HepG2 (cell line): ENCODE data around the gene PKD1L1. TPM values are rescaled to one million over a fixed set of nuclear protein-coding genes. Genes with fewer than 3 reads are reported as not detected.

ENCODE experiments used
- ATAC-seq: fragments of 200-7000 bp; cut with Tn5 transposase; 3 replicates; pipeline ENCODE4 v1.9.1; 2020; ENCODE audit warnings: mild to moderate bottlenecking, moderate library complexity
- BruUV-seq: library from RNA; stranded (reverse); fragments of 400-500 nt; replicated peaks from 2 replicates; lab custom pipeline; 2021; lab: Mats Ljungman, UMichigan
- CTCF ChIA-PET: fragments of 300-600 bp; formaldehyde crosslinking; extraction: SDS; loops from one replicate; lab custom pipeline; 2021; ENCODE audit warnings: low total read pairs, inconsistent platforms, low intra/inter-chr PET ratio; lab: Yijun Ruan, JAX
- POLR2A ChIA-PET: fragments of 350-600 bp; sonication (Branson Sonifier 250); formaldehyde crosslinking; loops from one replicate; lab custom pipeline; 2020; ENCODE audit warnings: antibody characterized with exemption, inconsistent platforms; lab: Yijun Ruan, JAX
- DNase-seq: peaks from one replicate; pipeline ENCODE4 v3.0.0-alpha.2; 2015; ENCODE audit warnings: low spot score
- FAIRE-seq: peaks from 3 replicates; lab custom pipeline; 2011; peaks lifted over from hg19 to GRCh38; lab: Jason Lieb, UNC
- H2AFZ ChIP-seq: one replicate; pipeline ENCODE4 v1.6.1; 2011; ENCODE audit warnings: low read length, inconsistent platforms
- H3K27ac ChIP-seq: fragments of 300-600 bp; 3 replicates; pipeline ENCODE4 v1.8.0; 2011; ENCODE audit warnings: mixed run types, mild to moderate bottlenecking, mixed read lengths, low read length, inconsistent platforms; ENCODE audit not compliant: insufficient read depth; ENCODE audit errors: extremely low read length
- H3K27me3 ChIP-seq, 2 experiments: fragments of 200-600 bp in 1 of 2; 2 replicates in 1 of 2; 3 replicates in 1 of 2; pipeline versions ENCODE4 v1.6.0 to v1.8.0; 2011; ENCODE audit warnings: low read length in 2 of 2, mild to moderate bottlenecking in 2 of 2, moderate library complexity in 2 of 2, inconsistent platforms in 1 of 2; ENCODE audit not compliant: insufficient read depth in 2 of 2, control insufficient read depth in 1 of 2
- H3K36me3 ChIP-seq, 2 experiments: fragments of 200-600 bp in 1 of 2; replicated peaks in 1 of 2; 2 replicates in 1 of 2; 3 replicates in 1 of 2; pipeline versions ENCODE4 v1.5.1 to v1.8.0; 2011; ENCODE audit warnings: low read length in 2 of 2, inconsistent platforms in 1 of 2; ENCODE audit not compliant: insufficient read depth in 2 of 2, control insufficient read depth in 1 of 2
- H3K4me1 ChIP-seq: 2 replicates; pipeline ENCODE4 v1.5.1; 2012; ENCODE audit warnings: low read length, inconsistent platforms; ENCODE audit not compliant: insufficient read depth
- H3K4me2 ChIP-seq: 2 replicates; pipeline ENCODE4 v1.6.0; 2011; ENCODE audit warnings: low read depth, low read length, inconsistent platforms
- H3K4me3 ChIP-seq, 3 experiments: fragments of 200-600 bp in 1 of 3; sonication (generic), shearing (Covaris generic) in 1 of 3; replicated peaks in 1 of 3; 2 replicates each; pipeline ENCODE4 v1.5.1; 2011 to 2016; ENCODE audit warnings: low read length in 3 of 3, inconsistent platforms in 2 of 3, low read depth in 2 of 3, mild to moderate bottlenecking in 2 of 3, control low read depth in 1 of 3, mixed read lengths in 1 of 3; ENCODE audit not compliant: insufficient read depth in 1 of 3
- H3K79me2 ChIP-seq: one replicate; pipeline ENCODE4 v1.6.1; 2011; ENCODE audit warnings: low read length, inconsistent platforms; ENCODE audit not compliant: insufficient read depth
- H3K9ac ChIP-seq: 2 replicates; pipeline ENCODE4 v1.6.0; 2011; ENCODE audit warnings: mild to moderate bottlenecking, low read depth, low read length, inconsistent platforms; ENCODE audit not compliant: insufficient read depth
- H3K9me3 ChIP-seq: 2 replicates; pipeline ENCODE4 v1.5.1; 2012; ENCODE audit warnings: mild to moderate bottlenecking, low read length
- H4K20me1 ChIP-seq: 2 replicates; pipeline ENCODE4 v1.6.0; 2011; ENCODE audit warnings: inconsistent platforms, mild to moderate bottlenecking, low read length, moderate library complexity; ENCODE audit not compliant: insufficient read depth
- ATF2 ChIP-seq: sonication (generic); formaldehyde crosslinking; IDR thresholded peaks from 2 replicates; pipeline ENCODE4 v1.4.0; 2020; ENCODE audit warnings: missing genetic modification reagents
- GATAD1 ChIP-seq: IDR thresholded peaks from 2 replicates; pipeline ENCODE4 v1.6.1; 2016; ENCODE audit warnings: missing genetic modification reagents, missing compliant biosample characterization
- HDAC1 ChIP-seq: sonication (generic); formaldehyde crosslinking; IDR thresholded peaks from 2 replicates; pipeline ENCODE4 v1.5.1; 2020; ENCODE audit warnings: mild to moderate bottlenecking, missing genetic modification reagents
- IRF9 ChIP-seq: sonication (generic); formaldehyde crosslinking; IDR thresholded peaks from 2 replicates; pipeline ENCODE4 v1.8.0; 2022; ENCODE audit warnings: missing genetic modification reagents, mild to moderate bottlenecking, borderline replicate concordance
- NCOA2 ChIP-seq: sonication (generic); formaldehyde crosslinking; IDR thresholded peaks from 2 replicates; pipeline ENCODE4 v1.8.0; 2022; ENCODE audit warnings: inconsistent platforms
- PHB2 ChIP-seq: fragments of 450-650 bp; IDR thresholded peaks from 2 replicates; pipeline ENCODE4 v1.6.1; 2018; ENCODE audit not compliant: partially characterized antibody
- SRSF4 ChIP-seq: fragments of 200-400 bp; formaldehyde crosslinking; IDR thresholded peaks from one replicate; pipeline ENCODE4 v1.6.1; 2018; ENCODE audit warnings: mild to moderate bottlenecking, low read depth, low read length, moderate library complexity; ENCODE audit not compliant: poor library complexity, severe bottlenecking
- THYN1 ChIP-seq: sonication (generic); formaldehyde crosslinking; IDR thresholded peaks from 2 replicates; pipeline ENCODE4 v1.8.1; 2023; ENCODE audit warnings: low read depth, mild to moderate bottlenecking, moderate library complexity, missing genetic modification reagents, borderline replicate concordance
- ZBTB10 ChIP-seq: sonication (generic); formaldehyde crosslinking; IDR thresholded peaks from 2 replicates; pipeline ENCODE4 v1.4.0; 2020; ENCODE audit warnings: missing genetic modification reagents, borderline replicate concordance
- ZFX ChIP-seq: sonication (generic); formaldehyde crosslinking; IDR thresholded peaks from 2 replicates; pipeline ENCODE4 v1.4.0; 2020; ENCODE audit warnings: mild to moderate bottlenecking, low read depth, missing genetic modification reagents, moderate library complexity
- ZNF441 ChIP-seq: sonication (generic); formaldehyde crosslinking; IDR thresholded peaks from 2 replicates; pipeline ENCODE4 v1.7.0; 2021; ENCODE audit warnings: missing genetic modification reagents, borderline replicate concordance
- ZNF609 ChIP-seq: sonication (generic); formaldehyde crosslinking; IDR thresholded peaks from 2 replicates; pipeline ENCODE4 v1.4.0; 2020; ENCODE audit warnings: mild to moderate bottlenecking, missing genetic modification reagents, borderline replicate concordance
- ZNF773 ChIP-seq: sonication (generic); formaldehyde crosslinking; IDR thresholded peaks from 2 replicates; pipeline ENCODE4 v1.4.0; 2020; ENCODE audit warnings: missing genetic modification reagents, borderline replicate concordance
- ZNF775 ChIP-seq: sonication (generic); formaldehyde crosslinking; IDR thresholded peaks from 2 replicates; pipeline ENCODE4 v1.4.0; 2020; ENCODE audit warnings: missing genetic modification reagents, mild to moderate bottlenecking, moderate library complexity, borderline replicate concordance
- ZNF841 ChIP-seq: sonication (generic); formaldehyde crosslinking; IDR thresholded peaks from 2 replicates; pipeline ENCODE4 v1.8.1; 2023; ENCODE audit warnings: missing genetic modification reagents, borderline replicate concordance
- WGBS: methylation state at CpG from one replicate; pipeline ENCODE4 v1.1.6; 2017; ENCODE audit warnings: low lambda C conversion rate; 5-methylcytosine and 5-hydroxymethylcytosine counted together
- in situ Hi-C: cut with HindIII; loops from 2 replicates; pipeline ENCODE4 v1.10.0; 2017; ENCODE audit warnings: low pct_unique_long_range_greater_than_20kb; ENCODE audit not compliant: extremely low pct_ligation_motif_present
- intact Hi-C: fragments of 100-400 bp; cut with micrococcal nuclease; formaldehyde crosslinking; loops from one replicate; pipeline ENCODE4 v1.10.0; 2022; ENCODE audit not compliant: unreplicated experiment
- polyA plus RNA-seq, 8 experiments: library from polyadenylated mRNA; depleted of rRNA in 3 of 8; stranded (reverse) in 7 of 8; unstranded in 1 of 8; fragments of >200 nt; fragmentation: Illumina TruSeq in 4 of 8; extraction: Trizol in 4 of 8; gene quantifications; 2 replicates each; pipeline versions ENCODE4 v1.2.1 to v1.2.3, GENCODE V29; 2011 to 2016; ENCODE audit warnings: low read depth in 4 of 8, missing spikeins in 1 of 8, mixed read lengths in 1 of 8; ENCODE audit not compliant: insufficient read depth in 1 of 8
- total RNA-seq, 5 experiments: library from RNA; depleted of rRNA; stranded (reverse); fragments of >200 nt; fragmentation: Illumina TruSeq; extraction: Trizol; gene quantifications; 2 replicates each; pipeline ENCODE4 v1.2.3, GENCODE V29; 2016; ENCODE audit warnings: low read depth in 1 of 5

Gene PKD1L1
- total and polyA plus RNA-seq, 2 of the 13 experiments (the other 11 are each of a cell fraction or from before 2014, with no cell fraction given), result 0.01 TPM; not detected in 1

- FAIRE-seq, result no peak
- CTCF ChIA-PET, result no interaction called here
- Histone ChIP-seq H3K9me3 (no peaks in the 10 kb centered on the region), H3K9ac (no peak overlapping the region), H3K36me3 (no peaks in the 10 kb centered on the region), H3K4me3 (no peak overlapping the region), H2AFZ (no peak overlapping the region), H3K27ac (no peak overlapping the region), H3K79me2 (no peaks in the 10 kb centered on the region), H3K4me1 (peaks cover 7% of the 10 kb centered on the region; the same call in 1 of the 2 replicates), H3K4me2 (no peak overlapping the region), H3K27me3 (no peaks in the 10 kb centered on the region), H4K20me1 (no peaks in the 10 kb centered on the region)
- POLR2A ChIA-PET, result no interaction called here
- WGBS, result 0% methylated on average over 3 of the region's 3 CpGs
- in situ Hi-C loops (no loop called here), intact Hi-C loops (no loop called here)
- BruUV-seq, result no TSS peak
- DNase-seq, result peak; percentile 15
- no peak for ATAC-seq
- TF ChIP-seq PHB2 (no peak), SRSF4 (no peak), ATF2 (CRISPR knock-in tag) (no peak), ZFX (no peak), ZNF609 (CRISPR knock-in tag) (no peak), GATAD1 (CRISPR knock-in tag) (no peak), HDAC1 (CRISPR knock-in tag) (no peak), ZNF773 (CRISPR knock-in tag) (no peak), IRF9 (CRISPR knock-in tag) (no peak), ZNF841 (CRISPR knock-in tag) (no peak), ZNF775 (CRISPR knock-in tag) (no peak), ZNF441 (CRISPR knock-in tag) (no peak), NCOA2 (CRISPR knock-in tag) (no peak), ZBTB10 (CRISPR knock-in tag) (no peak), THYN1 (no peak)
Observed at GRCh38 chr7:47906883-47907282, 41.4 kb downstream of the PKD1L1 start.
